Central memory CD8-positive, alpha-beta T cell (primary cell): ENCODE data around the gene IL1RAPL1.

ENCODE experiments used
- ATAC-seq: fragments of 150-1000 bp; cut with Tn5 transposase; replicated peaks from 2 replicates; pipeline ENCODE4 v1.10.0; 2022; ENCODE audit warnings: mild to moderate bottlenecking, moderate FRiP score, moderate number of reproducible peaks; ENCODE audit not compliant: poor library complexity, severe bottlenecking; ENCODE audit errors: extremely low read depth
- DNase-seq, 2 donors: peaks; one replicate each; pipeline ENCODE4 v3.0.0; 2021; ENCODE audit warnings: low spot score in 2 of 2
- H3K27ac Mint-ChIP-seq: one replicate; pipeline ENCODE4 v1.8.0; 2022; ENCODE audit warnings: low read depth, mild to moderate bottlenecking, moderate library complexity, mixed read lengths
- H3K27me3 Mint-ChIP-seq: one replicate; pipeline ENCODE4 v1.8.0; 2022; ENCODE audit warnings: mixed read lengths
- H3K36me3 Mint-ChIP-seq: one replicate; pipeline ENCODE4 v1.8.0; 2022; ENCODE audit warnings: mild to moderate bottlenecking, moderate library complexity, mixed read lengths; ENCODE audit not compliant: insufficient read depth
- H3K4me1 Mint-ChIP-seq: one replicate; pipeline ENCODE4 v1.8.0; 2022; ENCODE audit warnings: mixed read lengths
- H3K4me3 Mint-ChIP-seq: one replicate; pipeline ENCODE4 v1.8.0; 2022; ENCODE audit warnings: mild to moderate bottlenecking, moderate library complexity, mixed read lengths
- H3K9me3 Mint-ChIP-seq: one replicate; pipeline ENCODE4 v1.8.0; 2022; ENCODE audit warnings: mixed read lengths

The IL1RAPL1 gene

GRCh38 chrX:28590396-28590795 lies 3.1 kb downstream of the IL1RAPL1 start:
- Mint-ChIP-seq H3K27me3 (no peaks in the 10 kb centered on the region), H3K36me3 (peaks cover 2% of the 10 kb centered on the region), H3K4me3 (no peak overlapping the region), H3K27ac (no peak overlapping the region), H3K4me1 (no peaks in the 10 kb centered on the region), H3K9me3 (no peaks in the 10 kb centered on the region)
- ATAC-seq (no peak), DNase-seq (no peak)

- Mint-ChIP-seq H3K36me3 (peaks cover 2% of the 10 kb centered on the region), H3K4me1 (no peaks in the 10 kb centered on the region), H3K4me3 (no peak overlapping the region), H3K9me3 (no peaks in the 10 kb centered on the region), H3K27ac (no peak overlapping the region), H3K27me3 (no peaks in the 10 kb centered on the region)
- no peak for DNase-seq
- ATAC-seq, result no peak
These were observed 4.3 kb downstream of the IL1RAPL1 start for GRCh38 chrX:28591542-28591941.

DNA sequence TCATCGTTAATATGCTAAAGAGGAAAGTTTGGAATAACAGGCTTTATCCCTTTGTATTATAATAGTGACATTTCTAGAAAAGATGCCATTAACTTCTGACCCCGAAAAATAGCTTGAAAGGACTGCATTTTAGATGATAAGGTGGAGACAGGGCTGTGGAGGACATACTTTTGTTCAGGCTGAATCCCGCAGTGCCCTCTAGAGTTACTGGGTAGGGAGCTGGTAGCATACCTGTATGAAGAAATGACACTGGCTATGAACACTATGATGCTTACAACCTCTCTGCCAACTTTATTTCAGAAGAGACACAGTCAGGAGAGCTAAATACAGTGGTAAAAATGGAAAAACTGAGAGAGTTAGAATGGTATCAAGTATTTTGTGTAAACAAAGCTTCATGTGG lies 8.1 kb downstream of the IL1RAPL1 start:
- Mint-ChIP-seq H3K27ac (no peak overlapping the region), H3K27me3 (no peaks in the 10 kb centered on the region), H3K9me3 (no peaks in the 10 kb centered on the region), H3K36me3 (peaks cover 2% of the 10 kb centered on the region), H3K4me3 (no peak overlapping the region), H3K4me1 (no peaks in the 10 kb centered on the region)
- ATAC-seq, result no peak
- no peak for DNase-seq

DNA sequence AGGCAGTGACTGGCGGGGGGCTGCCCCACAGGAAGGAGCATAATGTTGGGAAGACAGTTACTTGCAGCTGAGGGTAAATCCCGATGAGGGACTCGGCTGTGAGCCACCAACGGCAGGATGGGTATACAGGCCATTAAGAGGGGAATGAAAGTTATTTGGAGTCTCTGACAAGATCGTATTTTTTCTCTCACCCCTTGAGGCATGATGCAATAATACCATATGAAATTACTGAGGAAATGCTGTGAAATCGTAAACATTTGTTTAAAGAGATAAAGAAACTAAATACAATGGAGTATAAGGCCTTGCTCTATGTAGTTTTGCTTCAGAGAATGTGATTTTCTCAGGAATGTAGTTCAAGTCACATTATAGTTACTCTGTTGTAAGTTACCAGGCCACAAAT lies 12.7 kb downstream of the IL1RAPL1 start:
- Mint-ChIP-seq H3K4me3 (no peak overlapping the region), H3K27ac (no peak overlapping the region), H3K9me3 (no peaks in the 10 kb centered on the region), H3K27me3 (no peaks in the 10 kb centered on the region), H3K4me1 (no peaks in the 10 kb centered on the region), H3K36me3 (no peaks in the 10 kb centered on the region)
- no peak for ATAC-seq
- no peak for DNase-seq

GRCh38 chrX:28609003-28609402 lies 21.8 kb downstream of the IL1RAPL1 start:
- DNase-seq (no peak), ATAC-seq (no peak)
- Mint-ChIP-seq H3K9me3 (peaks cover 16% of the 10 kb centered on the region), H3K27ac (no peak overlapping the region), H3K4me3 (no peak overlapping the region), H3K36me3 (no peaks in the 10 kb centered on the region), H3K4me1 (no peaks in the 10 kb centered on the region), H3K27me3 (no peaks in the 10 kb centered on the region)

DNA sequence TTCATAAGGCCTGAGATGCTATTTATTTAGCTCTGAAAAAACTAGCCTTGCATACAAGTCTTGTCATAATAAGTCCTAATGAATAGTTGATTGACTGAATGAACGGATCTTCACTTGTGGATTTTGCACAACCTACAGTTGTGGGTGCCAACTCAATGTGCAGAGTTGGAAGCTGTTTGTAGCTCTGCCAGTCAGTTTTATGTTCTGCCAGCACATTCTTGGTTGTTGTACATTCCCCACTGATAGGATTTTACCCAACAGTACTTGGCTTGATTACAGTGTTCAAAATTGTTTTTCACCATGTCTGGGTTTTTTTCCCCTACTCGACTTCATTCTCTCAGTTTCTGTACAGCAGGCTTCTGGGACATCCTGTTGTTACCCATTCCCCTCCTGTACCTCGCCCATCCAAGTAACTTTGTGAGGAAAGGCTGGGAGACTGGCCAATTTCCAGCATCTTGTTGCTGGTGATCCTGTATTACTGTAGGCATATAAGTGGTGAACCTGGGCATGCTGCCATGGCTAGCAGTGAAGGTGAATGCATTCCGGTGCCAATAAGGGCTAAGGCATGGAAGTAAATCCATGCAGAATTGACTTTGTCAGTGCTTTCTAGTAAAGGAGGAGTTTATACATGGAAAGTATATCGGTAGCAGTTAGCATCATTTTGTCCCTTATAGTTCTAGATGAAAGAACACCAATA lies 22.8 kb downstream of the IL1RAPL1 start:
- no peak overlapping the region for H3K4me3 Mint-ChIP-seq
- H3K36me3 Mint-ChIP-seq, result no peaks in the 10 kb centered on the region
- DNase-seq (no peak), ATAC-seq (no peak)
- H3K4me1 Mint-ChIP-seq, result no peaks in the 10 kb centered on the region
- H3K27me3 Mint-ChIP-seq, result no peaks in the 10 kb centered on the region
- H3K27ac Mint-ChIP-seq, result no peak overlapping the region
- peaks cover 16% of the 10 kb centered on the region for H3K9me3 Mint-ChIP-seq

- Mint-ChIP-seq H3K9me3 (peaks cover 9% of the 10 kb centered on the region), H3K36me3 (no peaks in the 10 kb centered on the region), H3K4me3 (no peak overlapping the region), H3K4me1 (no peaks in the 10 kb centered on the region), H3K27me3 (no peaks in the 10 kb centered on the region), H3K27ac (no peak overlapping the region)
- DNase-seq (no peak), ATAC-seq (no peak)
These were observed 23.5 kb downstream of the IL1RAPL1 start for GRCh38 chrX:28610746-28611145.

GRCh38 chrX:28613558-28613957 lies 26.3 kb downstream of the IL1RAPL1 start:
- no peaks in the 10 kb centered on the region for H3K4me1 Mint-ChIP-seq
- H3K9me3 Mint-ChIP-seq, result peaks cover 6% of the 10 kb centered on the region
- no peak overlapping the region for H3K27ac Mint-ChIP-seq
- DNase-seq (no peak), ATAC-seq (no peak)
- H3K36me3 Mint-ChIP-seq, result no peaks in the 10 kb centered on the region
- no peak overlapping the region for H3K4me3 Mint-ChIP-seq
- no peaks in the 10 kb centered on the region for H3K27me3 Mint-ChIP-seq

DNA sequence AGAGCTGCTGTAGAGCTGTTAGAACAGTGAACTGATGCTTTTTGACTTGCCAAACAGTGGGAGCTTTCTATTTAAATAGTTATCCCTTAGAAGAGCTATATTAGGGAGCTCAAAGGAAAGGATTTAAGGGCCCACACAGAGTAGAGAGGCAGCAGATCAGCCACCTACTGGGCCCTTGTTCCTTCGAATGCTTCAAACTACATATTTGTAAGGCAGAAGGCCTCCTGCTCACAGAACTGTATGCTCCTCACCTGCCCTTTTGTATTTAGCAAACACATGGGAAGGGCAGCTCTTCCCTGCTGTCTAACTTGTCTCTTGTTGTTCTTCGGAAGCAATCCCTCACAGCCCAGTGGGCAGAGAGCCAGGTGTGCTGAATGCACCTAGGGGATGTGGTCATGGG lies 38.0 kb downstream of the IL1RAPL1 start:
- no peaks in the 10 kb centered on the region for H3K27me3 Mint-ChIP-seq
- peaks cover 18% of the 10 kb centered on the region for H3K9me3 Mint-ChIP-seq
- DNase-seq (no peak), ATAC-seq (no peak)
- H3K36me3 Mint-ChIP-seq, result no peaks in the 10 kb centered on the region
- no peaks in the 10 kb centered on the region for H3K4me1 Mint-ChIP-seq
- no peak overlapping the region for H3K4me3 Mint-ChIP-seq
- no peak overlapping the region for H3K27ac Mint-ChIP-seq

DNA sequence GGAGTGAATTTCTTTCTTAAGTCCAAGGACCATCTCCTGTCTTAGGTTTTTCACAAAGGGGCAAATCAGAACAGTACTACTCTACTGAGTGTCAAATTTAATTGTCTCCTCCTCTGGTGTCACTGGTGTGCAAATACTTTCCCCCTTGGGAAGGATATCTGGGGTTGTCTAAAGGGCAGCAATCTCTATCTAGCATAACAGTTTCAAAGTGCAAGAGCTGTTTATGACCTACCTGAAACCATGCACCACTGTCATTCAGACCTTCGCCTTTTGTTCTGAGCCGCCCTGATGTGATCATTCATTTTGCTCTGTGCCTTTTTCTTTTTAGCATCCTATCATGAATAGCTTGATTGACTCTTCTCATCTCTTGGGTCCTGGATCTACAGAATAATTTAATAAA lies 39.3 kb downstream of the IL1RAPL1 start:
- DNase-seq (no peak), ATAC-seq (no peak)
- Mint-ChIP-seq H3K4me3 (no peak overlapping the region), H3K27me3 (no peaks in the 10 kb centered on the region), H3K27ac (no peak overlapping the region), H3K36me3 (no peaks in the 10 kb centered on the region), H3K9me3 (peaks cover 18% of the 10 kb centered on the region), H3K4me1 (no peaks in the 10 kb centered on the region)

- Mint-ChIP-seq H3K27ac (no peak overlapping the region), H3K9me3 (peaks cover 23% of the 10 kb centered on the region), H3K36me3 (no peaks in the 10 kb centered on the region), H3K4me1 (no peaks in the 10 kb centered on the region), H3K27me3 (no peaks in the 10 kb centered on the region), H3K4me3 (no peak overlapping the region)
- DNase-seq (no peak), ATAC-seq (no peak)
These were observed 40.9 kb downstream of the IL1RAPL1 start for GRCh38 chrX:28628120-28628519.

- Mint-ChIP-seq H3K9me3 (peaks cover 6% of the 10 kb centered on the region), H3K27me3 (no peaks in the 10 kb centered on the region), H3K36me3 (no peaks in the 10 kb centered on the region), H3K4me3 (no peak overlapping the region), H3K4me1 (no peaks in the 10 kb centered on the region), H3K27ac (no peak overlapping the region)
- DNase-seq, result no peak
- ATAC-seq, result no peak
These were observed 51.5 kb downstream of the IL1RAPL1 start for GRCh38 chrX:28638775-28639174.

- H3K27me3 Mint-ChIP-seq, result no peaks in the 10 kb centered on the region
- H3K4me3 Mint-ChIP-seq, result no peak overlapping the region
- H3K9me3 Mint-ChIP-seq, result peaks cover 6% of the 10 kb centered on the region
- DNase-seq, result no peak
- no peak overlapping the region for H3K27ac Mint-ChIP-seq
- H3K36me3 Mint-ChIP-seq, result no peaks in the 10 kb centered on the region
- no peaks in the 10 kb centered on the region for H3K4me1 Mint-ChIP-seq
- no peak for ATAC-seq
These were observed 52.2 kb downstream of the IL1RAPL1 start for GRCh38 chrX:28639451-28639850.
